Peyer's patch (tissue), 4 donors: ENCODE results near the gene FUT1.

Source experiments
- CTCF ChIP-seq, 6 experiments: fragments of 450-650 bp in 4 of 6; fragments of 200-600 bp in 2 of 6; sonication (generic) in 1 of 6; IDR thresholded peaks; one replicate each; pipeline ENCODE4 v1.5.1; 2017 to 2019; ENCODE audit warnings: antibody characterized with exemption in 6 of 6, mild to moderate bottlenecking in 3 of 6, moderate library complexity in 1 of 6
- POLR2A ChIP-seq, 2 donors: fragments of 450-650 bp; IDR thresholded peaks; one replicate each; pipeline ENCODE4 v1.5.1; 2017; ENCODE audit warnings: antibody characterized with exemption in 2 of 2, mild to moderate bottlenecking in 2 of 2, moderate library complexity in 2 of 2

GRCh38 chr19:48716562-48717291 is 35.7 kb downstream of the FUT1 start:
- TF ChIP-seq POLR2A (IDR thresholded peaks at IDR 0.05) = no peak
- no peak for TF ChIP-seq CTCF (IDR thresholded peaks at IDR 0.05)
